Stimulated activated CD8-positive, alpha-beta memory T cell treated with anti-CD3 and anti-CD28 coated beads, Interleukin-12 subunit alpha, Interleukin-12 subunit beta, amount 100 ng/mL, for 24 hours (primary cell): ENCODE results near the gene AKAP6.

Source experiments
- DNase-seq: peaks from one replicate; pipeline ENCODE4 v3.0.0-alpha.2; 2020; ENCODE audit errors: extremely low read depth

The AKAP6 gene

DNA sequence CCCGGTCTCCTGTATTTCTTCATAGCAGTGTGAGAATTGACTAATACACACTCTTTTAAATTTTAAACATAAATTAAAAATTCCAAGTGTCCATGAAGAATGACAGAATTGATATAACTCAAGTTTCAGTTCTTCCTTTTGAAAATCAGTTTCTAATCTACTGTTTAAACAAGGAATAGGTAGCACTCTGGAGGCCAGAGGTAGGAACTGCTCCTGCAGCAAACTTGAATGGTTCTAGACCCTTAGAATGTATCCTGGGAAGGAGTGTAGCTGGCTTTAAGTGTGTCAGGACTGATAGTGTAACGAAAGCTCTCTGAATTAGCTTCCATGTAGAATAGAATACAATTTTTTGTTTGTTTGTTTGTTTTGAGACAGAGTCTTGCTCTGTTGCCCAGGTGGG, 76.8 kb downstream of the AKAP6 start:
- DNase-seq = no peak

DNA sequence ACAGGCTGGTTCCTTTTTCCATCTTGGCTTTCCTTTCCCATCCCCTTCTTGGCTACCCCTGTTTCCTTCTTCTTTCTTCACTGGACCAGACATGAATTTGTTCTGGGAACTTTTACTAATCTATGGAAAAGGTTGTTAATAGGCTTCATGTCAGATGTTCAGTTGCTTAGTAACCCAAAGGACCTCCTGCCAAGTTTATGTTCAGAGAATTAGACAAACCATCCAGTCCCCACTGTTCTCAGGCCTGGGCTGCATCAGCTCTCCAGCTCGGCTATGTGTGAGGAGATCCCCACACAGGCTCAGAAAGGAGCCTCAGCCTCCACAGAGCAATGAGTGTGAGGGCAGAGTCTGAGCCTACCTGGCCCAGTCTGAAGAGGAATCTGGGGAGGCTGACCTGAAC, 78.0 kb downstream of the AKAP6 start:
- DNase-seq = no peak

DNA sequence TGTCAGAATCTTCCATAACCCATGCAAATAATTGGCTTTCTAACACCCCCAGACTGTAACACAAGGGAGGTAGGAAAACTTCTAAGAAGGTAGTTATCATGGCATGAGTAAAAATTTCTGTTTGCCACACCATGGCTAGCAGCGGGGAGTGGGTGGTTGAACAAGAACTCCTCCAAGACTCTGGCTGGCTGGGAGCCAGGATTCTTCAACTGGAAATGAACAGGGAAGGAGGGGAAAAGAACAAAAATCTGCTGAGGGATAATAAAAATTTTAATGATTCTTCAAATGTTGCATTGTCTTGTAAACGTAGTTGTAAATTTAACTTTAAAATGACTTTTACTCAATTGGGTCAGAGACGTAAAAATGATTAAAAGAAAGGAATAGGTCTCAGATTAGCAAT, 78.9 kb downstream of the AKAP6 start:
- DNase-seq = no peak

DNA sequence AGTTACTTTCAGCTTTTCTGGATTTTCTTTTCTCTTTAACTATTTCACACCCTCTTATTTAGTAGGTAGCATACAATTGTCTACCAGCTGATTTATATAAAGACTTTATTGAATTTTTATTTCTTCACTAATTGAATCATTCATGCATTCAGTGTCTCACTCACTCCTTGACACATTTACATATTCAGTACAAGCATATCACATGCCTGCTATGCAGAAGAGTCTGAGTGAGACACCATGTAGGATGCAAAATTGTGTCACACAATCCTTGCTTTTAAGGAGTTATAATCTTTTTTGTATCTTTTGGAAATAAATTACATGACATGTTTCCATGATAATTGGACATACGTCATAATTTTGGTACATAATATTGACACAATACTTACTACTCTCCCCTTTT, 83.0 kb downstream of the AKAP6 start:
- DNase-seq = no peak

DNA sequence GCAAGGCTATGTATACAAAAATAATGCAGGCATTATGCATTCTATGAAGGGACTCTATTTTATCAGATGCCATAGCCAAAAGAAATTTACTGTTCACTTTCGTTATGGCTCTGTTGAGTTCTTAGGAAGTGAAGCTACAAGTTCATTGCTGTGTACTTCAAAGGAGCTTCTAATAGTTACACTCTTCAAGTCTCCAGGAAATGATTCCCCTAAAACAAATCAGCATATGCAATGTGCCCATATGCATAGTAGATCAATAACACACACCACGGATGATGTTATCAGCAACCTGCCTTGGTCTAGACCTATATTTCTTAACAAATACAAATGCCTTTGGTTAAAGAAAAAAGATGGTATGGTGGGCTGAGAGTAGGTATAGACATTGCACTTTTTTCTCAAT, 83.4 kb downstream of the AKAP6 start:
- DNase-seq = no peak

DNA sequence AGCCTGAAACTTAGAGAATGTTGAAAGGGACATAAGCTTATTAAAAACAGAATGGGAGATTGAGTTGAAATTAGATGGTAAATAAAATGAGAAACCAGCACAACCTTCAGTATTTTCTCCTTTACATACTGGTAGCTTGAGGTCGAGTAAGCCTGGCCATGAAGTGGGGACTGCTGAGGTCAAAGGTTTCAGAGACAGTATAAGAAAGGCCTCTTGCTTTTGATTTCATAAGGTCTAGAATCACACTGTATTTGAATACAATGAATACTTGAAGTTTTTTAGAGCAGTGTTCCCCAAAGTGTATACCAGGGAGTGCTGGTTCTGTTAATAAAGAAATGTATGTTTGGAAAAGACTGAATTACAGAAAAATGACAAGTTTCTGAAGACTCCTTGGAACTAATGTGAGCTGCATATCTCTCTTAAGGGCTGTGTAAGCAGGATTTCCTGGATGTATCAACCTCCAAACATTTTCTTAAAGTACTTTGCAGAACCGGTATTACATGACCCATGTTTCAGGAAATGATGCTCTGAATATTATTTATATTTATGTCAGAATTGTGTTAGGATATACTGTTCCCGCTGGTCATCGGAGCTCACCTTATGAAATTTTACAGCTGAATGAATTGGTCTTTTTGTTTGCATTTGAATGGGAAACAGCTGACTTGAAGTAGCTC, 85.0 kb downstream of the AKAP6 start:
- DNase-seq = no peak

DNA sequence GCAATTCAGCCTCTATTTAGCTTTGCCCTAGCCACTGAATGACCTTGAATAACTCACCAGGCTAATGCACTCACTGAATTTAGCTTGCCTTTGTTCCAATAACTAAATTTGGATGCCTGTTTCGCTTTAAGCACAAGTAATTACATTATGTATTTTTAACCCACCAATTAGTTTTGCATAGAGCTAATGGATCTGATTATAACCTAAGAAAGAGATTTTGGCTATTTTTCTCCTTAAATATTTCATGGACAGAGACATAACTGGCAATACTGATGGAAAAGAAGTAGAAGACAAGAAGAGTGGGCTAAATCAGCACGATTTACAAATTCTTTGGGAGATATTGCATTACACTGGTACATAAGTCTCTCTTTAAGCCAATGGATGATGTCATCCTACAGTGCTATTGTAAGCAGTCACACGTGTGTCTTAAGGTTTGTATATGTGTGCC, 85.7 kb downstream of the AKAP6 start:
- DNase-seq = no peak

DNA sequence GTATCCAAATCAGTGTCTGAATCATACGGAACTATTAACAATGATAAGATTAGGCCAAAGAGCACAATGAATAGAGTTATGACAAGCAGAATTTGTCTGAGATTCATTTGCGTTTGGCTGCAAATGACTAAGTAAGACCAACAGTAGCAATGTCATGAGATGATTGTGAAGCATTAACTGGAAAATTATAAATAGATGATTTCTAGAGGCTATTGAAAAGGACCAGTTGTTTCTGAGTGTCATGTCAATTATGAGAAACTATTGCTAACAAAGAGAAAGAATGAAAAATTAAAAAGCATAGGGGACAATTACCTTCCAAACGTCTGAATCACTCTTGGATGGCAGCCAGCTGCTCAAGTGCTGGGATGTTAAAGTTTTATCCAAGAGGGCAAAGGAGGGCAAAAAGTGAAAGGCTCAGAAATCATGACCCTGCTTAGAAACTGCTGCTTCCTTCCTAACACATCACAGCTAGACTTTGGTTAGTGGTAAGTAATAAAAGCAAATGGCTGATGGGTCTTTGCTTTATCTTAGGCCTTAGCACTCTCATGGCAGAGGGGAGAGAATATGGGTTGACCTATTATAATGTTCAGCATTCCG, 89.0 kb downstream of the AKAP6 start:
- DNase-seq = no peak

DNA sequence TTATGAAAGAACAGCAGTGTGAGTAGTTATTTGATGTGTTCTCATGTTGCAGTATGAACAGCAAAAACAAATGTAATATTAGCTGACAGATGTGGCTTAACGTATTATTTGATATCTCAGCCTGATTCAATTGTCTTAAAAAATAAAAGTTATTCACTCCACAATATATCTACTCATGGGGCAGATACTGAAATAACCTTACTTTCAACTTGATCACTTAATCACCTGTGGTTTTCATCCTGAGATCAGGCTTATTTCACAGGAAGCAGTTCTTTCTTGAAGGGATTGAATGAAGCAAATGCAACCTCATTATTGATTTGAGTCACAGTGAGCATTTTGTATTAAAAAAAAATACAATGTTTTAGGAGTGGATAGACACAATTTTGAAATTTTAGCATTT, 90.3 kb downstream of the AKAP6 start:
- DNase-seq = no peak

DNA sequence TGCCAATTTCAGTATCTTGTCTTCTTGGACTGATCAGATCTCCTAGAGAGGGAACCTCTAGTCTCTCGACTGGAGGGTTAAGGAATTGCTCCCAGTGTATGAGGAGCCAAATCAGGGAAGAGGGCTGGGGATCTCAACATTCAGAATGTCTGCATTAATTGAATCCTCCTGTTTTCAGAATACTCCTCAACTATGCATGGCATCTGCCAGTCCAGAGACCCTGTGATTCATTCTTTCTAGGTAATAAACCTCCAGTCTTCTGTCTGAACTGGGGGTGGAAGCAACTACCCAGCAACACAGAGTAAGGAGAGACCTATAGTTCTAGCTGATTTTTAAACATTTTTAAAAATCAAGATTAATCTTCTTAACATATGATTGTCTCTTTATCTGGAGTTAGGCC, 92.7 kb downstream of the AKAP6 start:
- DNase-seq = no peak

DNA sequence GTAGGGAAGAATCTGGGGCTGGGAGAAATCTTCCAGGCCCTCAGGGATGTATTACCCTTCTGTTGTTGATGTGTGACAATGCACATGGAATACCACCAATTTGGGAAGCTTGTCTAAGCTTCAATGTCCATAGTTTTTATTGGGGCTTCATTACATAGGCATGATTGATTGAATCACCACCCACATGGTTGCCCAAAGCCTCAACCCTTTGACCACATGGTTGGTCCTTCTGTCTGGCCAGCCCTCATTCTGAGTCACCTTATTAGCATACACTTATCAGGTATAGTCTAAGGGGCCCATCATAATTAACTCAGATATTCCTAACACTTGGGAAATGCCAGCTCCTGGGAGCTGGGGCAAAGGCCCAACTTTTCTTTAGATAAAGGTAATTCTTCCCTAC, 93.3 kb downstream of the AKAP6 start:
- no peak for DNase-seq

DNA sequence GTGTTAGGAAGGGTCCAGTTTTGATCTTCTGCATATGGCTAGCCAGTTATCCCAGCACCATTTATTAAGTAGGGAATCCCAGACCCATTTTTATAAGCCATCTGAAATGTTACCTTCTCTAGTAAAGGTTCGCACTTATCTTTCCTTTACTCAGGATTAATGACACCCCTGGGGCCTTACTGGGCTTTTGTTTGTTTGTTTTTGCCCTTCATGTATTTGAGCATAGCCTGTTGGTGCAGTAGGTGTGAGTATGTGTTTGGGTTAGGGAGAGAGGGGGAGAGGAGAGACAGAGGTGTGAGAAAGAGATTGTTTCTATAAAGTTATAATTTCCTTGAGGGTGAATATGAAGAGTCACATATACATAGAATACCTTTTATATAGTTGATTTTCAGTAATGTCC, 96.9 kb downstream of the AKAP6 start:
- no peak for DNase-seq

DNA sequence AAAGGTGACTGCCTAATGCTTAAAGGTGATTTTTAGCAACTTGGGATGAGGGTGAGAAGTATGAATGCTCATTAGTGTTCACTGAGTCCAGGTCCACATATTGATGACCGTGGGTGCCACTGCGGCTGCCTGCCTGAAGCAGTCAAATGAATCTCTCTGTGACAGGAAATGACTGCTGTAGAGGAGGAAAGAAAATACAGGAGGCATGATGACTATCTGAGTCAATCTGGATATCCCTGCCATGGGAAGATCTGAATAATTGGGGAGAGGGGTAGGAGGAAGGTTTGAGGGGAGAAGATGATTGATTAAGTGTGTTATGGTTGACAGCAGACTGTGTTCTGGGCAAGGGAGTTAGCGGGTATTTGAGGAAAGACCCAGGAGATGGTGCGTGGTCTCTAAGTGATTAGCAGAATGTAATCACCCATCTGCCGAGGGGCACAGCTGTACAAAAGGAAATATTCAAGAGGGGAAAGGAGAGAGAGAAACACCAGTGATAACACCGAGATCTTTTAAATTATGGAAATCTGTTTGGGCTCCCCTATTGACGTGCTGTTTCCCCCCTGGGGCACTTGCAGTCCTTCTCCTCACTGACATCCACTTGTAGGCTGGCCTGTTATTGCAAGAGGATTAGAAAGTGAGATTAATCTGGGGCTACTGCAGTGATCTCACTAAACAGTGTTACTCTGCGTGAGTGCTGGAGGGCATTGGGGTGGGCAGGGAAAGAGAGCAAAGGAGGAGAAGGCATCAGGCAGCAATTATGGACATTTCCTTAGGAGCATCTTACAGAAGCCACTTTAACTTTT, 97.7 kb downstream of the AKAP6 start:
- no peak for DNase-seq

DNA sequence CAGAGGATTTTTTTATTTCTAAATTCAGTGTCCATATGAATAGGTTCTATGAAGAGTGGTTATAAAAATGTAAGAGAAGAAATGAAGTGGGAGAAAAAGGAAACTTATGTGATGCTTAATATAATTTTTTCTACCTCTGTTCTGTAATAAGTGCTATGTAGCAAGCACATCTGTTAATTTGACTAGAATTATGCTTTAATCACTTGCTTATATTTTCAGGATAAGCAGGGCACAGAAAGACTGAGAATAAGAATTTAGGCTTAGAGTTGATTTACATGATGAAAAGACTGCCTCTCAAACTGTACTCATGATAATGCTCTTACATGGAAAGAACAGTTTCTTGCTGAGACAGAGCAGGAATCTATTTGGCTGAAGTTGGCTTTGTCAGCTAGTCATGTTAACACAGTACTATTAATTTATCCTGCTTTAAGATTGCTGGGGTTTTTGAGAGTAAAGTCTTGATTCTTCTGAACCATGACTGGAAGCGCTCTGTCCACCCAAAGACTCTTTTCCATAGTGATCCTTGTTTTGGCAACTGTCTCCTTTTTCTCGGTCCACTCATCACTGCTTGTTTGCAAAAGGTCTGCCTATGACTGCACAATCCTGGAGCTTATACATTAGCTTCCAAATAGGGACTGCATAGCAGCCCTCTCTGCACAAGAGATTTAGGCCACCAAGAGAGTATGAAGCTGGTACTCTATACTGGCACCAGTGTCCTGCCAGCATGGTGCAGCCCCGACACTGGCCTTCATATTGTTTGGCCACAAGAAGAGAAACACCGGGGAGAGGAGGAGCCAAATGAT, 98.8 kb downstream of the AKAP6 start:
- no peak for DNase-seq

DNA sequence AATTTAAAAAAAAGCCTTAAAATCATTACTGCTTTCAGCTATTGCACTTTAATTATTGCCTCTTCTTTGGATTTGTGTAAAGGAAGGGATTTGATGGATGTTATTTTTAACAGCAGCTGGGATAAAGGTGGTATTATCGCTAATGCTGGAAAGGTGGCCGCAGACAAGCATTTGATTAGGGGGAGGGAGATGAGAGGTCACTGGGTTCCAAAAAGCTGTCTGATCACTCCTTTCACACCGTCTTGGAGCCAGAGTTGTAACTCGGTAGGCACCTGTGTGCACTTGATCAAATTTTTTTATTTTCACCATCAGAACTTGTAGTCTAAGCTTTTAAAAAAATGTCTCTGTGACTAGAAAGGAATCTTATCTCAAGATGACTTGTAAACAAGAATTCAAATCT, 99.8 kb downstream of the AKAP6 start:
- DNase-seq = no peak

DNA sequence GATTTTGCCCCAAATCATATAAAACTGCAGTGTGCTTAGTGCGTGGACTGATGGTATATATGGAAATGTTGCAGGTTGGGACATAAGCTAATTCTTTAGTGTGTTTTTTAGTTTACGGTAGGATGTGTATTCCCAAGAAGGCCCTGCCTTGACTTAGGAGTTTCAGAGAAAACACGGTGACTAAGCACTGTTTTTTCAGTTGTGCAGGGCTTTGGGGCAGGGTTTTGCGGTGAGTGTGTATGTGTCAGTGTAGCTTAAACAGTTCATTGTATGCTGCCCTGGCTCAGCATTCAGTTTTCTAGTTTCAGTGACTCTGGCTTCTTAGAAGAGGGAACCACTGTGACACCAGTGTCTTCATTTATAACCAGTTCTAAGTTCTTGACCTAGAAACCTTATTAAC, 101.2 kb downstream of the AKAP6 start:
- DNase-seq = no peak

DNA sequence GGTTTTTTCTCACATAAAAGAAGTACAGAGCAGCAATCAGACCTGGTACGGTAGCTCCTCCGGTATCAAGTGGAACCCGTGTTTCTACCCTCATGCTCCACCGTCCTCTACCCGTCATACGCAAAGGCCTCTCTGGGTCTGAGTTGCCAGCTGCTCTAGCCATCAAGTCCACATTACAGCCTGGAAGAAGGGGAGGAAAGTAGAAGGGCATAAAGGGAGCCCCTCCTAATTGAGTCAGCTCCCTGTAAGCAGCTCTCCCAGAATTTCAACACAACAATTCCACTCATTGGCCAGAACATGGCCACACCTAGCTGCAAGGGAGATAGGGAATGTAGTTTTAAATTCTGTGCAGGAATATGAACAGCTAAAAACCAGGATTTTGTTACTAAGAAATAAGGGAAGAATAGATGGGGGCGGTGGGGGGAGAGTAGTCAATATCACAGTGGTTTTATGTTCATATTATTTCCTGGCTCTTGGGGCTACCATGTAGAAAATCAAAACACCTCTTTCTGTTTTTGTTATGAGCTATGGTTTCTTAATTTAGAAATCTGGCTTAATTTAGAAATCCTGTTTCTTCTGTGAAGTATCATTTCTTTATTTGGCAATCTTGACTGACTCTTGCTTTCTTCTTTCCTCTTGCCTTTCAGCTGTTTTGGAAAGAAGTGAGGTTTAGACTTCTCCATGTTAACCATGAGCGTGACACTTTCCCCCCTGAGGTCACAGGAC, 103.9 kb downstream of the AKAP6 start:
- no peak for DNase-seq

DNA sequence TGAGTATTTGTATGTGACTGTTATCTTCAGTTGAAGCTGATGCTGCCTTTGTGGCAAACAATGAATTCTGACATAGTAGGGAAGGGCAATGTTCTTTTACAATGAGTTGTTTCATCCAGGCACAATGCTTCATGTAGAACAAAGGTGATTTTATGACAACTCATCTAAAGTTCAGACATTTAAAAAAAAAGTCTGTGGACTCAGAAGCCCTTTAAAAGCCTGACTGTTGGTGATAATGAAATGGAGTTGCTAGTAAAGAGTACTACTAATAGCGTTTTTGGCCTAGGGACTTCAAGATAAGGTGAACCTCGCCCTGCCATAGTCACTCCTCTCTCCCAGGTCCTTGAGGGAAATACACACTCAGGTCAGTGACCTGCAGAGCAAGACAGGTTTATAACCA, 105.1 kb downstream of the AKAP6 start:
- DNase-seq = no peak

DNA sequence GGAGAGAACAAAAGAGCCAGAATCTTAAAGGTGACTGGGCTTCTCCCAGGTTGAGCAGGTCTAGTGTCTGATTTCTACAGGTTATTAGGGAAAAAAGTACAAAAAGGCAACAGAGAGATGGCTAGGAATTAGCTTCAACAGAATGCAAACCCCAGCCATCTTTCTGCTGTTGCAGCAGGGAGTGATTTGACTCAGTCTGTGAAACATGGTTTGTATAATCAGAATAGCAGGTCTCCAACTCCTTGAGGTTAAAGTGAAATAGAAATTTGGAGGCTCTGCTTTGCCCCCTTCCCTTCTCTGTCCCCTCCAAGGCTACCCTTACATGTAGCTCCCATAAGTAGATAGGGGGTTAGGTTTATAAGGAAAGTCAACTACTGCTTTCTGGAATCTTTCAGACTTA, 105.8 kb downstream of the AKAP6 start:
- DNase-seq = no peak

DNA sequence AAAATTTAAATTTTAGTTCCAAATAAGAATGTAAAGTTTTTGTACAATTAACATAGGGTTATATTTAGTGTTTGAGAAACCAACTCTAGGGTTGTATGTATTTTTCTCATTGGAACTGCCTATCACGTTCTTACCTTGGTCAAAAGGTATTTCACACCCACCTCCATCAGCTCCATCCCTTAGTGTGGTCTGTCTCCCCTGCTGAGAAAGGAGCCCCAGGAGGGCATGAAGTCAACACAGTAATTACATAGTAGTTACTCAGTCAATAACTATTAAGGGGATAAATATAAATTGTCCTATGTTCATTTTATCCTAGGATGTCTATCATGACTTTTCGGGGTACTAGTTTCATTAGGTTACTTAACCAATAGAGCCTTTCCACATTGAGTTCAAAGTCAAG, 106.3 kb downstream of the AKAP6 start:
- DNase-seq = no peak

DNA sequence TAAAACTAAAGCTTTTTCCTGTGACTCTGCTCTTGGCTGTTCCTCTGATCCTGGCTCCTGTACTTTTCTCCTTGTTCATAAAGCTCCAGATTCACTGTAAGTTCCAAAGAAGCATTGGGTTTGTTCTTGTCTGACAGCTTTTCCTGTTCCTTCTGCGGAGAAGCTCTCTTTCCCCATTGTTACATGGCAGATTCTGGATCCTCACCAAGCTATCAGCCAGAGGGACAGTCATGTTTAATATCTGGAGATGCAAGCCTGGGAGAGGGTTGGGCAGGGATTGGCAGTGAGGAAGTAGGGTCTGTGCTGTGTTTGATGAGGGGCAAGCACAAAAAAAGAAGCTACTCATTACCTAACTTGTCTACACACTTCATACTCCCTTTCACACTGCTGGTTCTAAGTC, 107.9 kb downstream of the AKAP6 start:
- DNase-seq = no peak

DNA sequence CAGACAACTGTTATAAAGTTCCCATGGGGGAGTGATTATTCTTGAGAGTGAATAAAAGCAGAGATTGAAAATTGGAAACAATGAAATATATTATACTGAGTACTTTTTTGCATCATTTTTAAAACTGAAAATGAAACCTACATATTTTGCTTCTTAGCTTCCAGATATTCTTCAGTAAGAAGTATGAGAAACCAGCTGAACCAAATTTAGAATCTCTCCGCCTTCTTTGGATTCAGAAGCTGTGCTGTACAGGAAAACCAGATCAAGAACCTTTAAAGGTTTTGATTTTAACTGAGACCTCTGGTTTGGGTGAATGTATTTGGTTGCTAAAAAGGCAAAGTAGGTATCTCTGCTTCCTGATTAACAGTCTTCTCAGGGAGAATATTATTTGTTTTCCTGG, 109.4 kb downstream of the AKAP6 start:
- no peak for DNase-seq
